Panc1 (cell line): Measurements from ENCODE around the gene SND1. TPM values are rescaled to one million over a fixed set of nuclear protein-coding genes. Genes with fewer than 3 reads are reported as not detected.

ENCODE experiments used
- ATAC-seq: fragments of 200-7000 bp; cut with Tn5 transposase; 2 replicates; pipeline ENCODE4 v1.9.1; 2020; ENCODE audit warnings: mild to moderate bottlenecking, moderate library complexity
- BruUV-seq: library from RNA; stranded (reverse); fragments of 400-500 nt; replicated peaks from 2 replicates; lab custom pipeline; 2021; lab: Mats Ljungman, UMichigan
- CTCF ChIA-PET: fragments of 300-600 bp; sonication (Branson Sonifier 250); formaldehyde crosslinking; loops from one replicate; lab custom pipeline; 2022; ENCODE audit warnings: antibody characterized with exemption; lab: Charles Lee
- POLR2A ChIA-PET: fragments of 300-600 bp; sonication (Branson Sonifier 250); formaldehyde crosslinking; loops from one replicate; lab custom pipeline; 2022; ENCODE audit warnings: antibody characterized with exemption; lab: Charles Lee
- DNase-seq: peaks from one replicate; pipeline ENCODE4 v3.0.0-alpha.2; 2010; ENCODE audit warnings: low read depth, low spot score
- H3K27ac ChIP-seq: 2 replicates; pipeline ENCODE4 v1.5.1; 2011; ENCODE audit warnings: mild to moderate bottlenecking, low read length, inconsistent platforms
- H3K27me3 ChIP-seq: fragments of 200-500 bp; sonication (Bioruptor generic); 2 replicates; pipeline ENCODE4 v1.6.0; 2014; ENCODE audit warnings: low read length, inconsistent platforms; ENCODE audit not compliant: control insufficient read depth, insufficient read depth
- H3K36me3 ChIP-seq: fragments of 200-500 bp; sonication (Bioruptor generic); 2 replicates; pipeline ENCODE4 v1.5.1; 2014; ENCODE audit warnings: inconsistent platforms, mild to moderate bottlenecking, low read length, moderate library complexity; ENCODE audit not compliant: control insufficient read depth, insufficient read depth
- H3K4me1 ChIP-seq: 2 replicates; pipeline ENCODE4 v1.5.1; 2011; ENCODE audit warnings: inconsistent platforms, mild to moderate bottlenecking, low read length, moderate library complexity; ENCODE audit not compliant: control insufficient read depth, insufficient read depth
- H3K4me3 ChIP-seq, 2 experiments: 2 replicates each; pipeline ENCODE4 v1.5.1; 2011 to 2012; ENCODE audit warnings: low read depth in 2 of 2, low read length in 2 of 2, mild to moderate bottlenecking in 2 of 2, inconsistent platforms in 1 of 2, moderate library complexity in 1 of 2
- H3K9me3 ChIP-seq: fragments of 200-500 bp; sonication (Bioruptor generic); 2 replicates; pipeline ENCODE4 v1.5.1; 2014; ENCODE audit warnings: low read depth, mild to moderate bottlenecking, inconsistent platforms, low read length, moderate library complexity; ENCODE audit not compliant: control insufficient read depth, insufficient read depth
- CTCF ChIP-seq: fragments of 450-650 bp; IDR thresholded peaks from 2 replicates; pipeline ENCODE4 v1.5.1; 2017; ENCODE audit warnings: mild to moderate bottlenecking
- POLR2AphosphoS5 ChIP-seq: IDR thresholded peaks from 2 replicates; pipeline ENCODE4 v1.6.1; 2012; ENCODE audit warnings: mild to moderate bottlenecking, low read depth, low read length, moderate library complexity
- REST ChIP-seq, 2 experiments: IDR thresholded peaks; 2 replicates each; pipeline ENCODE4 v1.6.1; 2011 to 2012; ENCODE audit warnings: low read depth in 2 of 2, control low read depth in 1 of 2, low read length in 1 of 2, mild to moderate bottlenecking in 1 of 2, moderate library complexity in 1 of 2; ENCODE audit not compliant: insufficient read depth in 1 of 2
- SIN3A ChIP-seq: IDR thresholded peaks from 2 replicates; pipeline ENCODE4 v1.6.1; 2012; ENCODE audit warnings: low read depth, mild to moderate bottlenecking, low read length, moderate library complexity, borderline replicate concordance; ENCODE audit not compliant: insufficient read depth
- TCF7L2 ChIP-seq: IDR thresholded peaks from 2 replicates; pipeline ENCODE4 v1.6.1; 2011; ENCODE audit warnings: mild to moderate bottlenecking, low read depth, low read length, inconsistent platforms
- in situ Hi-C: cut with HindIII; loops from 2 replicates; pipeline ENCODE4 v1.10.0; 2016; ENCODE audit warnings: low sequenced_read_pairs, low pct_unique_long_range_greater_than_20kb
- intact Hi-C: fragments of 100-400 bp; cut with micrococcal nuclease; formaldehyde crosslinking; loops from one replicate; pipeline ENCODE4 v1.10.0; 2022; ENCODE audit not compliant: unreplicated experiment
- total RNA-seq: library from RNA; stranded (reverse); gene quantifications from one replicate; pipeline ENCODE4 v1.2.1, GENCODE V29; 2021; ENCODE audit not compliant: unreplicated experiment

Gene SND1
- total RNA-seq, 1 experiment from 2014 or later = 176 TPM

GRCh38 chr7:128119036-128119435 is 467.0 kb downstream of the SND1 start:
- no peaks in the 10 kb centered on the region; the same call in 1 of the 2 replicates for H3K4me1 ChIP-seq
- intact Hi-C loops = no loop called here
- no peak overlapping the region for H3K4me3 ChIP-seq
- no peaks in the 10 kb centered on the region for H3K9me3 ChIP-seq
- POLR2A ChIA-PET = interaction anchor here (0.6 to 0.7 kb wide), 2 partner anchors 30 to 264 kb away, joined by 3 to 4 read pairs; no protein-coding TSS in a partner anchor
- in situ Hi-C loops = no loop called here
- ATAC-seq (no peak), DNase-seq (no peak)
- no TSS peak for BruUV-seq
- H3K27me3 ChIP-seq = no peaks in the 10 kb centered on the region; the same call in 1 of the 2 replicates
- H3K36me3 ChIP-seq = no peaks in the 10 kb centered on the region
- no peak overlapping the region for H3K27ac ChIP-seq
- TF ChIP-seq SIN3A (no peak), TCF7L2 (no peak), REST (IDR thresholded peaks at IDR 0.05; ENCODE audit: insufficient read depth in 1 of 2, low read depth in 2 of 2, low read length in 1 of 2) (no peak), POLR2AphosphoS5 (no peak), CTCF (no peak)
- CTCF ChIA-PET = no interaction called here

- Histone ChIP-seq H3K27ac (no peak overlapping the region), H3K36me3 (no peaks in the 10 kb centered on the region), H3K27me3 (peaks cover 8% of the 10 kb centered on the region; the same call in 1 of the 2 replicates), H3K9me3 (no peaks in the 10 kb centered on the region), H3K4me1 (no peaks in the 10 kb centered on the region; the same call in 1 of the 2 replicates), H3K4me3 (no peak overlapping the region)
- CTCF ChIA-PET = no interaction called here
- TF ChIP-seq POLR2AphosphoS5 (no peak), REST (IDR thresholded peaks at IDR 0.05; ENCODE audit: insufficient read depth in 1 of 2, low read depth in 2 of 2, low read length in 1 of 2) (no peak)
- in situ Hi-C loops = no loop called here
- no peak for DNase-seq
- no peak for ATAC-seq
- BruUV-seq = no TSS peak
- POLR2A ChIA-PET = interaction anchor here (0.7 kb wide), 1 partner anchor 571 kb away, joined by 6 read pairs; no protein-coding TSS in a partner anchor
- intact Hi-C loops = no loop called here
Observed at GRCh38 chr7:128120116-128120515, 468.1 kb downstream of the SND1 start.
